ENCODE results near the gene PKNOX2.

Gene PKNOX2

DNA sequence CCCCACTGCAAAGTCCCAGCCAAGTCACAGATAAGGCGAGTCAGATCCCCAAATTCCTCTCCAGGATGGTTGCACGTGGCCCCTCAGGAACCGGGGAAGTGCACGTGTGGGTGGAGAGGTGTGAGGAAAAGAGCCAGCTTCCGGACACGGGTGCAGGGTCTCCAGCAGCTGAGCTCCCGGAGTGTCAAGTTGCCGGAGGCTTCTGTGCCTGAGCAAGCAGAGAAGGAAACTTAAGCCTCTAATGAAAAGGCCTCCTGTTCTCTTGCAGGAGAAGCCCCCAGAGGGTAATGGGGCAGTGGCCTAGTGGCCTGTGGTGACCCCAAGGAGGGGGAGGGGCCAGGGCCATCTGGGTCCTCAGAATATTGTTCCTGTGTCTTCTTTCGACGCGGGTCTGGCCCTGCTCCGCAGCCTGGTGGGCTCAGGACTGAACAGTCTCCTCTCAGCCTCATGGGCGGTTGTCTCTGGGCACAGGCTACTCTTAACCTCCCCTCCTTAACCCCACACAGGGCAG lies 183.6 kb downstream of the PKNOX2 start:
- Histone ChIP-seq H2BK120ac (ENCODE audit: insufficient read depth, low read length, poor library complexity) (no peak overlapping the region), H3K9me3 (ENCODE audit: insufficient read depth, low read depth, low read length) (no peaks in the 10 kb centered on the region), H3K79me2 (ENCODE audit: control insufficient read depth, insufficient read depth, low read length, poor library complexity) (no peaks in the 10 kb centered on the region), H2BK5ac (ENCODE audit: low read depth, low read length, poor library complexity) (no peak overlapping the region), H4K12ac (ENCODE audit: low read depth, low read length) (no peak overlapping the region), H2AFZ (ENCODE audit: insufficient read depth, low read length, poor library complexity) (no peak overlapping the region), H3K23ac (ENCODE audit: low read length) (no peak overlapping the region), H3K4ac (ENCODE audit: low read depth, low read length) (no peak overlapping the region), H3K18ac (ENCODE audit: low read length) (no peak overlapping the region), H3K9ac (ENCODE audit: low read length) (no peak overlapping the region), H3K27me3 (ENCODE audit: insufficient read depth, low read length) (no peaks in the 10 kb centered on the region), H2AK5ac (ENCODE audit: low read length) (no peak overlapping the region), H3K79me1 (ENCODE audit: low read length) (no peaks in the 10 kb centered on the region), H3K27ac (ENCODE audit: low read depth, low read length) (no peak overlapping the region), H3K4me1 (ENCODE audit: control insufficient read depth in 1 of 2, insufficient read depth in 2 of 2, low read length in 2 of 2) (peaks cover 9 to 25% of the 10 kb centered on the region in 2 experiments), H4K8ac (ENCODE audit: low read depth, low read length) (no peak overlapping the region), H4K91ac (ENCODE audit: low read depth, low read length) (peak overlapping the region; percentile 5), H3K4me3 (ENCODE audit: low read depth, low read length) (no peak overlapping the region), H3K36me3 (ENCODE audit: control insufficient read depth in 1 of 2, insufficient read depth in 2 of 2, low read length in 2 of 2) (no peaks in the 10 kb centered on the region), H2BK12ac (ENCODE audit: low read length) (no peak overlapping the region), H3K14ac (ENCODE audit: low read length) (no peak overlapping the region), H3K4me2 (ENCODE audit: low read length) (no peak overlapping the region)
- DNase-seq, result no peak
- no CpG with 5 or more reads among the region's 13 CpGs for WGBS (ENCODE audit: extremely low coverage, insufficient coverage, insufficient read length)

DNA sequence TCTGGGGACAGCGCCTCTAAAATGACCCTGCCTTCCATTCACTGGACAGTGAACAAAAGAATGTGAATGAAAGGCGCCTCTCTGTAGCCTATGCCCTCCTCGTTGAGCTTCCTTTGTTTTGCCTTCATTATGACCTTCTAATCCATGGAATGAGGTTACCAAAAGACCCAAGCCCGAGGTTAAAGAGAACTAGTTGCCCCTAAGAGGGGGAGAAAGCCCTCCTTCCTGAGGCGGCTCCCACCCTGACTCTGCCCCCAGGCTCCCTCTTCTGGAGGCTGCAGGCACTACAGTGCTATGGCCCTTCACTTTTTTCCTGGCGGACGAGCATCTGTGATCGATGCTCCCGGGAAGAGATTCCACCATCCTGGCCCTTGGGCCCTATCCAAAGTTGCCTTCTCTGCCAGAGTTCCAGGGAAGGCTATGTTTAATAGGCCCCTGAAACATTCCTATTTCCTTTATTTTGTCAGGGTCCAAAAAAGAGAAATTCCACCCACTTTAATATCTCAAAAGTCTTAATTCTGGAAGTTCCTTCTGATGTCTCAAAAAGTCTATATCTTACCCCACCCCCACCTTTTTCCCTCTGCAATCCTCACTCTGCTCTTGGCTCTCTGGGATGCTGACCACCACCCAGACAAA lies 184.2 kb downstream of the PKNOX2 start:
- H3K27ac ChIP-seq (ENCODE audit: low read depth, low read length), result no peak overlapping the region
- no peaks in the 10 kb centered on the region for H3K27me3 ChIP-seq (ENCODE audit: insufficient read depth, low read length)
- no peak overlapping the region for H4K8ac ChIP-seq (ENCODE audit: low read depth, low read length)
- no peak overlapping the region for H3K18ac ChIP-seq (ENCODE audit: low read length)
- no peak overlapping the region for H2BK120ac ChIP-seq (ENCODE audit: insufficient read depth, low read length, poor library complexity)
- no peak overlapping the region for H3K9ac ChIP-seq (ENCODE audit: low read length)
- WGBS (ENCODE audit: extremely low coverage, insufficient coverage, insufficient read length), result no CpG with 5 or more reads among the region's 9 CpGs
- no peak overlapping the region for H2BK12ac ChIP-seq (ENCODE audit: low read length)
- no peak overlapping the region for H3K23ac ChIP-seq (ENCODE audit: low read length)
- H3K79me2 ChIP-seq (ENCODE audit: control insufficient read depth, insufficient read depth, low read length, poor library complexity), result no peaks in the 10 kb centered on the region
- no peak overlapping the region for H3K4me3 ChIP-seq (ENCODE audit: low read depth, low read length)
- no peak overlapping the region for H4K12ac ChIP-seq (ENCODE audit: low read depth, low read length)
- no peak overlapping the region for H3K4ac ChIP-seq (ENCODE audit: low read depth, low read length)
- peak; percentile 8 to 60 for DNase-seq
- no peak overlapping the region for H3K14ac ChIP-seq (ENCODE audit: low read length)
- H3K4me2 ChIP-seq (ENCODE audit: low read length), result no peak overlapping the region
- no peaks in the 10 kb centered on the region for H3K9me3 ChIP-seq (ENCODE audit: insufficient read depth, low read depth, low read length)
- H3K36me3 ChIP-seq (ENCODE audit: control insufficient read depth in 1 of 2, insufficient read depth in 2 of 2, low read length in 2 of 2), result no peaks in the 10 kb centered on the region
- H2AFZ ChIP-seq (ENCODE audit: insufficient read depth, low read length, poor library complexity), result no peak overlapping the region
- no peak overlapping the region for H2BK5ac ChIP-seq (ENCODE audit: low read depth, low read length, poor library complexity)
- no peak overlapping the region for H2AK5ac ChIP-seq (ENCODE audit: low read length)
- no peak overlapping the region for H4K91ac ChIP-seq (ENCODE audit: low read depth, low read length)
- no peaks in the 10 kb centered on the region for H3K79me1 ChIP-seq (ENCODE audit: low read length)
- peaks cover 8 to 23% of the 10 kb centered on the region in 2 experiments for H3K4me1 ChIP-seq (ENCODE audit: control insufficient read depth in 1 of 2, insufficient read depth in 2 of 2, low read length in 2 of 2)

- Histone ChIP-seq H3K14ac (ENCODE audit: low read length) (no peak overlapping the region), H3K27me3 (ENCODE audit: insufficient read depth, low read length) (no peaks in the 10 kb centered on the region)
- no CpG with 5 or more reads among the region's 21 CpGs for WGBS (ENCODE audit: extremely low coverage, insufficient coverage, insufficient read length)
Observed at GRCh38 chr11:125350206-125351032, 185.9 kb downstream of the PKNOX2 start.

GRCh38 chr11:125351033-125351867 lies 186.7 kb downstream of the PKNOX2 start:
- H3K14ac ChIP-seq (ENCODE audit: low read length), result no peak overlapping the region
- H3K23ac ChIP-seq (ENCODE audit: low read length), result no peak overlapping the region
- H4K12ac ChIP-seq (ENCODE audit: low read depth, low read length), result no peak overlapping the region

More at GRCh38 chr11:125350206-125351032, 185.9 kb downstream of the PKNOX2 start:
- Histone ChIP-seq H3K36me3 (ENCODE audit: control insufficient read depth in 1 of 2, insufficient read depth in 2 of 2, low read length in 2 of 2) (no peaks in the 10 kb centered on the region), H3K4ac (ENCODE audit: low read depth, low read length) (no peak overlapping the region), H2BK12ac (ENCODE audit: low read length) (no peak overlapping the region), H3K4me2 (ENCODE audit: low read length) (no peak overlapping the region), H2BK5ac (ENCODE audit: low read depth, low read length, poor library complexity) (no peak overlapping the region), H3K9ac (ENCODE audit: low read length) (no peak overlapping the region), H3K9me3 (ENCODE audit: insufficient read depth, low read depth, low read length) (no peaks in the 10 kb centered on the region), H3K23ac (ENCODE audit: low read length) (no peak overlapping the region), H2AFZ (ENCODE audit: insufficient read depth, low read length, poor library complexity) (no peak overlapping the region), H4K8ac (ENCODE audit: low read depth, low read length) (no peak overlapping the region), H3K4me3 (ENCODE audit: low read depth, low read length) (no peak overlapping the region), H4K91ac (ENCODE audit: low read depth, low read length) (no peak overlapping the region), H4K12ac (ENCODE audit: low read depth, low read length) (no peak overlapping the region), H2AK5ac (ENCODE audit: low read length) (no peak overlapping the region), H2BK120ac (ENCODE audit: insufficient read depth, low read length, poor library complexity) (no peak overlapping the region), H3K79me2 (ENCODE audit: control insufficient read depth, insufficient read depth, low read length, poor library complexity) (no peaks in the 10 kb centered on the region), H3K18ac (ENCODE audit: low read length) (no peak overlapping the region), H3K27ac (ENCODE audit: low read depth, low read length) (no peak overlapping the region), H3K79me1 (ENCODE audit: low read length) (no peaks in the 10 kb centered on the region), H3K4me1 (ENCODE audit: control insufficient read depth in 1 of 2, insufficient read depth in 2 of 2, low read length in 2 of 2) (peaks cover 5 to 17% of the 10 kb centered on the region in 2 experiments)
- DNase-seq, result peak in 1 of 2 donors; percentile 7

More at GRCh38 chr11:125351033-125351867, 186.7 kb downstream of the PKNOX2 start:
- Histone ChIP-seq H3K9me3 (ENCODE audit: insufficient read depth, low read depth, low read length) (no peaks in the 10 kb centered on the region), H3K4me1 (ENCODE audit: control insufficient read depth in 1 of 2, insufficient read depth in 2 of 2, low read length in 2 of 2) (peaks cover 5 to 15% of the 10 kb centered on the region in 2 experiments), H3K9ac (ENCODE audit: low read length) (no peak overlapping the region), H4K91ac (ENCODE audit: low read depth, low read length) (no peak overlapping the region), H3K27me3 (ENCODE audit: insufficient read depth, low read length) (no peaks in the 10 kb centered on the region), H3K79me1 (ENCODE audit: low read length) (no peaks in the 10 kb centered on the region), H3K4me3 (ENCODE audit: low read depth, low read length) (no peak overlapping the region), H3K18ac (ENCODE audit: low read length) (no peak overlapping the region), H2BK5ac (ENCODE audit: low read depth, low read length, poor library complexity) (no peak overlapping the region), H2AFZ (ENCODE audit: insufficient read depth, low read length, poor library complexity) (no peak overlapping the region), H3K4ac (ENCODE audit: low read depth, low read length) (no peak overlapping the region), H4K8ac (ENCODE audit: low read depth, low read length) (no peak overlapping the region), H3K36me3 (ENCODE audit: control insufficient read depth in 1 of 2, insufficient read depth in 2 of 2, low read length in 2 of 2) (no peaks in the 10 kb centered on the region), H2BK12ac (ENCODE audit: low read length) (no peak overlapping the region), H3K79me2 (ENCODE audit: control insufficient read depth, insufficient read depth, low read length, poor library complexity) (no peaks in the 10 kb centered on the region), H2AK5ac (ENCODE audit: low read length) (no peak overlapping the region), H3K27ac (ENCODE audit: low read depth, low read length) (no peak overlapping the region), H2BK120ac (ENCODE audit: insufficient read depth, low read length, poor library complexity) (no peak overlapping the region), H3K4me2 (ENCODE audit: low read length) (no peak overlapping the region)
- no CpG with 5 or more reads among the region's 32 CpGs for WGBS (ENCODE audit: extremely low coverage, insufficient coverage, insufficient read length)
- DNase-seq, result no peak
